Measurements from ENCODE around the gene LGALSL.

LGALSL gene

DNA sequence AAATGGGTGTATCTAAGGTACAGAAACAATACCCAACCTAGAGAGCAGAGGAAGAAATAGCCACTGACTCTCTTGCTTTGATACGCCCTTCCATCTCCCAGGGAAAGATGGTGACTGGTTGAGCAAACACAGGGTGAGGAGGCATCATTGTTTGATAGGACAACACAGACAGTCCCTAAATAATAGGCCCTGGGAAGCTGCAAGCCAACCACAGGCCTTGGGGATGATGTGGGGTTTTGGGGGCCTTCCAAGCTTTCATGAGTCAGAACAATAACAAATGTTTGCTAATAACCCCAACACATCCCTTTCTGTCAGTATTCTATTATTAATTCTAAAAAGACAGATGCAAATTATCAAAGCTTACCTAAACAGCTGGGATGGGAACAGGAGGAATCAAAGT is 9.8 kb downstream of the LGALSL start:
- no peak for TF ChIP-seq ZFX (IDR thresholded peaks at IDR 0.05)
- TF ChIP-seq, protein P1, sequence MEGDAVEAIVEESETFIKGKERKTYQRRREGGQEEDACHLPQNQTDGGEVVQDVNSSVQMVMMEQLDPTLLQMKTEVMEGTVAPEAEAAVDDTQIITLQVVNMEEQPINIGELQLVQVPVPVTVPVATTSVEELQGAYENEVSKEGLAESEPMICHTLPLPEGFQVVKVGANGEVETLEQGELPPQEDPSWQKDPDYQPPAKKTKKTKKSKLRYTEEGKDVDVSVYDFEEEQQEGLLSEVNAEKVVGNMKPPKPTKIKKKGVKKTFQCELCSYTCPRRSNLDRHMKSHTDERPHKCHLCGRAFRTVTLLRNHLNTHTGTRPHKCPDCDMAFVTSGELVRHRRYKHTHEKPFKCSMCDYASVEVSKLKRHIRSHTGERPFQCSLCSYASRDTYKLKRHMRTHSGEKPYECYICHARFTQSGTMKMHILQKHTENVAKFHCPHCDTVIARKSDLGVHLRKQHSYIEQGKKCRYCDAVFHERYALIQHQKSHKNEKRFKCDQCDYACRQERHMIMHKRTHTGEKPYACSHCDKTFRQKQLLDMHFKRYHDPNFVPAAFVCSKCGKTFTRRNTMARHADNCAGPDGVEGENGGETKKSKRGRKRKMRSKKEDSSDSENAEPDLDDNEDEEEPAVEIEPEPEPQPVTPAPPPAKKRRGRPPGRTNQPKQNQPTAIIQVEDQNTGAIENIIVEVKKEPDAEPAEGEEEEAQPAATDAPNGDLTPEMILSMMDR (conservative IDR thresholded peaks at IDR 0.05): no peak
- no peak overlapping the region for H3K27ac ChIP-seq

DNA sequence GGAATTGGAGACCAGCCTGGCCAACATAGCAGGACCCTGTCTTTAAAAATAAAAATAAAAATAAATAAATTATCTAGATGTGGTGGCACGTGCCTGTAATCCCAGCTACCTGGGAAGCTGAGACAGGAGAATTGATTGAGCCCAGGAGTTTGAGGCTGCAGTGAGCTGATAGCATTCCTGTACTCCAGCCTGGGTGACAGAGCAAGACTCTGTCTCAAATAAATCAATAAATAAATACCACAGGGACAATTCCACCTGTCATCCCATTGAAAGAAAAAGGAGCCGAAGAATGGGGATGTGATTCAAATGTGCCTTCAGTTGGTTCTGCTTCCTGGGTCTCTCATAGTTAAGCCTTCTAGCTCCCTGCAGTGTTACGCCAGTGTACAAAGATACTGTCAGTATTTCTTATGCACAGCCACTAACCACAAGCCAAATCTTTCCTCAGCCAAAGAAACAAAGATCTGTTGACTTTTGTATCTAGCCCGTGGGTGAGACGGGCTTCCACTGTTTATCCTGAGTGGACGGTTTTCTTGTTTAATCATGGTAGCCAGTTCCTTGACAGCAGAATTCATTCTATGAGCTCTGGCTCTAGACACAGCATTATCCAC is 12.6 kb downstream of the LGALSL start:
- no peak overlapping the region for H3K27ac ChIP-seq
- TF ChIP-seq ZFX (IDR thresholded peaks at IDR 0.05): no peak
- TF ChIP-seq, protein P1 (conservative IDR thresholded peaks at IDR 0.05): no peak

DNA sequence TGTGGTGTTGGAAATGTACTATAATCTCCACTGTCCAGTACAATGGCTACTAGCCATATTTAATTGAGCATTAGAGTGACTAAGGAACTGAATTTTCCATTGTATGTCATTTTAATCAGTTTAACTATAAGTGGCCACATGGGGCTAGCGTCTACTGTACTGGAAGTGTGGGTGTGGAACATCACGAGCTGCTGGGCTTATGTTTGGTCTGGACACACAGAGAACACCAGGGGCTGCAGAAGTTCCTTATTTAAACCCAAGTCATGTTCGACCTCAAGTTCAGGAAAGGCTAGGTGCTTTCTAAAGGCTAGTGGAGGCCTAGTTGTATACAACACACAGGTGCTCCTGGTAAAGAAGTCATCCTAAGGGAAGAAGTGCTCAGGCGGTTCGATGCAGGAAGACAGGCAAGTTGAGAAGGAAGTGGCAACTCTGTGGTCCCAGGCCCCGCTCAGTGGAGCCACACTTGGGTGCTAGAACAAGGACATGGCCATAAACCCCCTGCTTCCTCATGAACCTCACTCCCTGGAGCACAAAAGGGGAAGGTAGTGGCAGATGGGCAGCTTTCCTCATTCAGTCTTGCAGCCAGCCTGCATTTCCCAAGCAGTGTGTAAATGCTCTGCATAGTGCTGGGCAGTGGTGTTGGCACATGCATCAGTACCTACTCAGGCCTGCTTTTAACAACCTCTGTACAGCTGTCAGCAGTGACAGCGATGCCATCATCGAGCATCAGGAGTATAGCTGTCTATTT is 13.3 kb downstream of the LGALSL start:
- H3K27ac ChIP-seq: no peak overlapping the region
- no peak for TF ChIP-seq ZFX (IDR thresholded peaks at IDR 0.05)
- TF ChIP-seq, protein P1 (conservative IDR thresholded peaks at IDR 0.05): no peak

DNA sequence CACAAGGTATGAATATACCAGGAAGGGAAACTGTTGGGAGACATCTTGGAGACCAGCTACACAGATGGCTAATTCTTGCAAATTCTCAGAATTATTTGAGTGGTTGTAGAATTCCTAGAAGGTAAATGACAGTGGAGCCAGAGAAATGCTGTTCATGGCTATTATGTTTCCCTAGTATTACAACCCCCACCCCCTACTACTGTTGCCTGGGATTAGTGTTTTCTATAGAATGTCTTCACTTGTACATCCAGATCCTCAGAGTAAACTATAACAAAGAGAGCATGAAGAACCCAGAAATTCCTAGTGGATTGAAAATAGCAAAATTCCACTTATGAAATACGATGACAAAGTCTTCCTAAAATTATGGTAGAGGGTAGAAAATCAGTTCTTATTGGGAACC is 15.3 kb downstream of the LGALSL start:
- TF ChIP-seq, protein P1 (conservative IDR thresholded peaks at IDR 0.05): no peak
- no peak for TF ChIP-seq ZFX (IDR thresholded peaks at IDR 0.05)
- no peak overlapping the region for H3K27ac ChIP-seq

DNA sequence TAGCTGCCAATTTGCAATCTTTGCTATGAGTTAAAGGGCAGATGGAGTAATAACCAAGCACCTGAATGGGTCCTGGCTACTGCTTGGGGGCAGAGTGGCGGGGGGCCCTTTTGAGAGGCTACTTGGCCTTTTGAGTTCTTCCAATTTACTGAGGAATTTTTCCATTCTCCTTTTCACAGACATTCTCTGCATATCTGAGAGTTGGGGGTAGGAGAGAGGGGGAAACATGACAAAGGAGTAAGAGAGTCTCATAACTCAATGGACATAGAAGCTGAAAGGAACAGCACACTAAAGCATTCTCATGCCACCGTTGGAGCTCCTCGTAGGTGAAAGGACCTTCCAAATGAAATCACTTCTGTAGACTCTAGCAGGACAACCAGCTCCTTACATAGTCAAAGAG is 16.1 kb downstream of the LGALSL start:
- TF ChIP-seq ZFX (IDR thresholded peaks at IDR 0.05): no peak
- TF ChIP-seq, protein P1 (conservative IDR thresholded peaks at IDR 0.05): no peak
- H3K27ac ChIP-seq: no peak overlapping the region

DNA sequence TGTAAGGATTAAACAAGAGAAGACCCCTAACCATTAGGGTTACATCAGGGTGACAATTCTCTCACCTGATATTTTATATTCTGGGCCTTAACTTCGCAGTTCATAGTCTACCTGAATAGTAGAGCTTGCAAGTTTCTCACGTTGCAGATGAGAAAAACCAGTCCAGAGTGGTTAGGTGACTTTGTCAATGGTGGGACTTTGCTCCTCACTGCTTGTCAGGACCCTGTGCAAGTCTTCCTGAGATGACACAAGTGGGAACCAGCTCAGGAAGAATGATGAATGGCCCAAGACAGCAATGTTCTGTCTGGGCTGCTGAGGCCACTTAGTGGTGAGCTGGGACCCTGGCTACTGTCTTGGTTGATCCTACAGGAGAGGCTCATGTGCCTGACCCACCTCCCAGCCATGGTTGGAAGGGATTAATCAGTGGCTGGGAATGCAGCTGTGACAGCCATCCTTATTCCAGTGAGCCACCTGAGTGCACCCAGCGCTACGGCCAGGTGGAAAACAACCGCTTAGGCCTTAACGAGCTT is 16.9 kb downstream of the LGALSL start:
- TF ChIP-seq, protein P1 (conservative IDR thresholded peaks at IDR 0.05): no peak
- TF ChIP-seq ZFX (IDR thresholded peaks at IDR 0.05): no peak

DNA sequence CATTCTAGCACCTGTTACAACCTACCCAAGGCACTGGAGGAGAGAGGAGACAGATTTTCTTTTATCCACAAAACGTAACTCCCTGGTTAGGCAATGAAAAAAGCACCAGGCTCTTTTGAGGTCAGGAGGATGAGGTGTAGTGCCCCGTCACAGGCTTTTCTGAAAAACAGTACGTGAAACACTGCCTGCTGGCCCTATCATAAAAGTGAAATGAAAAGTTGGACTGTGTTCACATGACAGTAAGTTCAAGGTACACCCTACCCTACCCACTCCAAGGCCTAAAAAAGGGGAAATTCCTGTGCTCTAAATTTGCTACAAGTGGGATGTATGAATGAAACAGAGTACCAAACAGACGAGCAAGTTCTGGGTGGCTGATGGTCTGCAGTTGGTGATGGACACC is 17.6 kb downstream of the LGALSL start:
- TF ChIP-seq, protein P1 (conservative IDR thresholded peaks at IDR 0.05): no peak
- no peak for TF ChIP-seq ZFX (IDR thresholded peaks at IDR 0.05)
- H3K27ac ChIP-seq: no peak overlapping the region

More for the DNA sequence above, 16.9 kb downstream of the LGALSL start:
- no peak overlapping the region for H3K27ac ChIP-seq

Measured in C4-2B (cell line).